Muscle of back (tissue), 11 donors: ENCODE data around the gene TEAD3. TPM values are rescaled to one million over a fixed set of nuclear protein-coding genes. Genes with fewer than 3 reads are reported as not detected.
A peak's percentile ranks its signal among the peaks of the same experiment; 100 is the strongest.
"Not testable (repeated sequence)": the region's sequence is repeated elsewhere in the genome, so short reads cannot be mapped to it uniquely, and the experiment has no call there.

ENCODE experiments used
- DNase-seq, 3 donors: peaks; one replicate each; pipeline versions ENCODE4 v3.0.0 to v3.0.0-alpha.2; 2013
- polyA plus RNA-seq, 10 donors: library from polyadenylated mRNA; unstranded; fragments of 120-200 nt; gene quantifications; one replicate each; pipeline ENCODE4 v1.2.1, GENCODE V29; 2013; ENCODE audit not compliant: insufficient read length in 10 of 10

The TEAD3 gene
- polyA plus RNA-seq, 10 donors: 48.3 to 70.3 (median 53.8) TPM

DNA sequence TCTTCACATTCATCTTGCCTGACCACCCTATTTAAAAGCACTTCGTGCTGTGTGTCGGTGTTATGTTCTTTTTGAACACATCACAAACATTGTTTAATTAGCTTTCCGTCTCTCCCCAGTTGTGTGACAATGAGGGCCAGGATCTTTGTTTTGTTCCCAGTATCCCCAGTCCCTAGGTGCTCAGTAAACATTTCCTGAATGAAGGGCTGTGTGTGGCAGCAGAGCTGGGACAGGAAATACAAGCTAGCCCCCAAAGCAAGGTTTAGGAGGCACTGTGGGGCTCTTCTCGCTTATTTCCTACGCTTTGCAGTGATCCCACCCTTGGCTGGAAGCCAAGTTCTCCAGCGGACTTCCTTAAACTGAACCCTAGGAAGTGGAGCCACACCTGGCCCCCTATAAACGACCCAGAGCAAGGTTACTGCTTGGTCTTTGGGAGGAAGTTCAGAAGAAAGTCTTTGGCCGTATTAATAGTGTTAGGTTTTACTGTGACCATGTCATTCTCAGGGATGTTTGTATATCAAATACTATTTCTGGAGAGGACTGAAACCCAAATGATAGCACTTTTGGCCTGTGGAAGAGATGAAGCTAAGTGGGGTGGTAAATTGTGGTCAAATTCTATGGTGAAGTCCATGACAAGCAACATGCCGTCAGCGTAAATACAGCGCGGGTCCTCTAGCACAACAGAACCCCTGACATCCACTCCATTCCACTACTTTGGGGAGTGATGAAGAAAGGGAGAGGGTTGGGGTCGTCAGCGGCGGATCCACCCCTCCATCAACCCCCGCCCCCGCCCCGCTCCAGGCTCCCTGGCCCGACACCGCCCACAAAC, 45.3 kb downstream of the TEAD3 start:
- no peak for DNase-seq

GRCh38 chr6:35449287-35449881, 47.5 kb downstream of the TEAD3 start:
- peak; percentile 65 to 81 (median 68) for DNase-seq

GRCh38 chr6:35448191-35448590, 48.7 kb downstream of the TEAD3 start:
- no peak for DNase-seq

- no peak for DNase-seq
Observed at GRCh38 chr6:35445691-35446090, 51.2 kb downstream of the TEAD3 start.

DNA sequence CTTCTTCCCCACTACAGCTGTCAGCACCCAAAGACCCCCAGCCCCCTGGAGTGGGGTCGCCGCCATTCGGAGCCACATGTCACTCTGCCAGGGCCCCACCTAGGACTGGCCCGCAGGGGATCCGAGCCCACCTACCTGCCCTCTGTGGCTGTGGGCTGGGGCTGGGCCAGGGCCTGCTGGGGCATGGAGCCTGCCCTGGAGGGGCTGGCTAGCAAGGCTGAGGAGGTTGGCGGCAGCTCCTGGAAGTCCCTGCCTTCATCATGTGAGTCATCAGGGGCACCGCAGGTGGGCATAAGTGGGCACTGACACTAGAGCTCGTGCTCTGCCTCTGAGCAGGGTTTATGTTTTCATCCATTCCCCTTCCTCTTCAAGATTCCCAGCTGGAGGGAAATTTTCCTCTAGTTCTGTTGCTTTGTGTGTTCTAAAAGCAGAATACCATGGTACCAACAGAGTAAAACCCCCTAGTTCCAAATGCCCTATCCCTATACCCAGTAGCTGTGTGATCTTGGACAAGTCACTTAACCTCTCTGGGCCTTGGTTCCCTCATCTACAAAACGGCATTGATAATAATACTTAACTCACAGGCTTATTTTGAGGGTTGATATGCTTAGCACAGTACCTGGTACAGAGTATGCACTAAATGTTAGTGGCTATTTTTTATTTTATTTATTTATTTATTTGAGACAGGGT, 53.4 kb downstream of the TEAD3 start:
- no peak for DNase-seq

DNA sequence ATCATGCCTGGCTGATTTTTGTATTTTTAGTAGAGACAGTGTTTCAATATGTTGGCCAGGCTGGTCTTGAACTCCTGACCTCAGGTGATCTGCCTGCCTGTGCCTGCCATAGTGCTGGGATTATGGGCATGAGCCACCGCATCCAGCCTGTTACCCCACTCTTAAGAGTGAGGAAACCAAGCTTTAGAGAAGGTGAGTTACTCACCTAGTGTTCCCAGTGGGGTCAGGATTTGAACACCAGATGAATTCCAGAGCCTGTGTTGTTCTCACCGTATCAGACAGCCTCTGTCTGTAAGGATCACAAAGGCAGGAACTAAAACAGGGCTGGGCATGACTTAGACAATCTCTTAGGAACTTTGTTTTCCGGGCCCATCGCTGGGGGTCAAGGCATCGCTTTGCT, 54.2 kb downstream of the TEAD3 start:
- DNase-seq: no peak

DNA sequence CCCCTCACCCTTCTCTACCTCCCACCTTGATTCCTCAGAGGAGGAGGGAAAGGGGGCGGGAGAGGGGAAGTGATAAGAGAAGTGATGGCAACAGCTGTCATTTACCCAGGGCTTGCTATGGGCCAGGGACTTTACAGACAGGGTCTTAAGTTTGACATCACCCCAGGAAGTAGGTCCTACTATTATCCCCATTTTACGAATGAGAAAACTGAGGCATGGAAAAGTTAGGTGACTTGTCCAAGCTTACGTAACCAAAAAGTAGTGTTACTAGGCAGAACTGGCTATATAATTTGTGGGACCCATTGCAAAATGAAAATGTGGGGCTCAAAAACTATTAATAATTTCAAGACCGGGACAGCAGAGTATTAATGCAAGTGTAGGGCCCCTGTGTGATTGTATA, 55.2 kb downstream of the TEAD3 start:
- DNase-seq: no peak

DNA sequence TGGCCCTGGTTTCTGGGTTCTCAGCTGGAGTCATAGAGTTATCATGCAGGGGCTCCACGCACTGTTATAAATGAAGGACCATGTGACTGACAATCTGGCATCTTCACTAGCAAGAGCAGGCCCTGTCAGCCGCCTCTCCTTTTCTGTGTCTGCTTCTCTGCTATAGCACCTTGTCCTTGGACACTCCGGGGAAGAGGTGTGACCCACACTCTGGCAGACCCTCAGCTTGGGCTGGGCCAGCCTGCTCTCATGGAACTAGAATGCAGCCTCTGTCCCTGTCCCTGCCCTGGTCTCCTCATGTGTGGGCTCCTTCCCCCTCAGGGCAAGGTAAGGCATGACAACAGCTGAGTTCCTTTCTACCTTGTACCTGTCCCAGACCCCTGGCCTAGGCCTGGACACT, 55.7 kb downstream of the TEAD3 start:
- DNase-seq: no peak

DNA sequence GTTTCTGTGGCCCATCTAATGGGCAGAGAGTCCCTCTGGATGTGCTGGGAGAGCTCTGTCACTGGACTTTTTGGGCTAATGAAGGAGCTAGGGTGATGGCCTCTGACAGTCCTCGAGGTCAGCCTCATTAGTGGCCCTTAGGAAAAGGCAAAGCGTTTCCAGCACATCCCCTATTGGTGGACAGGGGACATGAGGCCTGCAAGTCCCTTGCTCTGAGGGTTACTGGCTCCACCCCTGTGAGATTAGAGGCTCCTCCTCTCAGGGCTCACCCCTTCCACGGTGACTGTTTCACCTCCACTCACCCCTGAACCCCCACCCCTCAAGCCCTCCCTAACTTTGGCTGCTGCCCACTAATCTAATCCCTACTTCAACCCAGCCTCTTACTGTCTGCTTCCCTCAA, 57.6 kb downstream of the TEAD3 start:
- DNase-seq: no peak

GRCh38 chr6:35438378-35439065, 58.4 kb downstream of the TEAD3 start:
- not testable (repeated sequence) for DNase-seq

- DNase-seq: no peak
Observed at GRCh38 chr6:35436071-35436857, 60.6 kb downstream of the TEAD3 start.

- no peak for DNase-seq
Observed at GRCh38 chr6:35435074-35435837, 61.6 kb downstream of the TEAD3 start.

DNA sequence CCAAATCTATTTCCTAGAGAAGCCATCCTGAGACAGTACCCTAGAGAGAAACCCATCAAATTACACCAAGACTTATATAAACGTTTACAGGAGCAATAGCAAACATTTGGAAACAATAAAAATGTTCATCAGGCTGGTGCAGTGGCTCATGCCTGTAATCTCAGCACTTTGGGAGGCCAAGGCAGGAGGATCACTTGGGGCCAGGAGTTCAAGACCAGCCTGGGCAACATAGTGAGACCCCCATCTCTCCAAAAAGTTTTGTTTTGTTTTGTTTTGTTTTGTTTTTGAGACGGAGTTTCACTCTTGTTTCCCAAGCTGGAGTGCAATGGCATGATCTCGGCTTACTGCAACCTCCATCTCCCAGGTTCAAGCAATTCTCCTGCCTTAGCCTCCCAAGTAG, 64.2 kb downstream of the TEAD3 start:
- DNase-seq: not testable (repeated sequence)

- DNase-seq: no peak
Observed at GRCh38 chr6:35432291-35432690, 64.6 kb downstream of the TEAD3 start.

- no peak for DNase-seq
Observed at GRCh38 chr6:35429463-35429862, 67.4 kb downstream of the TEAD3 start.

GRCh38 chr6:35428421-35429149, 68.3 kb downstream of the TEAD3 start:
- no peak for DNase-seq

DNA sequence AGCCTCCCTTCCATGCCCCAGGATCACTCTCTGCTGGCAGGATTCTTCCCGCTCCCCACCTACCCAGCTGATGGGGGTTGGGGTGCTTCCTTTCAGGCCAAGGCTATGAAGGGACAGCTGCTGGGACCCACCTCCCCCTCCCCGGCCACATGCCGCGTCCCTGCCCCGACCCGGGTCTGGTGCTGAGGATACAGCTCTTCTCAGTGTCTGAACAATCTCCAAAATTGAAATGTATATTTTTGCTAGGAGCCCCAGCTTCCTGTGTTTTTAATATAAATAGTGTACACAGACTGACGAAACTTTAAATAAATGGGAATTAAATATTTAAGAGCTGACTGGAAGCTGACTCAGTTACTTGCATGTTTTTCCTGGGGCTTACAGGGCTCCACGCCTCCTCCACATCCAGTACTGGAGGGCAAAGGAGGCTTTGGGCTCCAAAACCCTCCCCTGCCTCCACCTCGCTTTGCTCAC, 69.0 kb downstream of the TEAD3 start:
- DNase-seq: peak in 1 of 3 donors; percentile 70

GRCh38 chr6:35427435-35427834, 69.4 kb downstream of the TEAD3 start:
- no peak for DNase-seq

DNA sequence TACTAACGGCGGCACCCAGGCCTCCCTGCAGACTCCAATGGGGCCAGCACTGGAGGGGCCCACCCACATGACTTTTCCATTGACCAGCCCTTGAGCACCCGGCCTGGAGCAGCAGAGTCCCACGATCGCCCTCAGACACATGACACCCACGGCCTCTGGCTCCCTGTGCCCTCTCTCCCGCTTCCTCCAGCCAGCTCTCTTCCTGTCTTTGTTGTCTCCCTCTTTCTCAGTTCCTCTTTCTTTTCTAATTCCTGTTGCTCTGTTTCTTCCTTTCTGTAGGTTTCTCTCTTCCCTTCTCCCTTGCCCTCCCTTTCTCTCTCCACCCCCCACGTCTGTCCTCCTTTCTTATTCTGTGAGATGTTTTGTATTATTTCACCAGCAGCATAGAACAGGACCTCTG, 70.8 kb downstream of the TEAD3 start:
- no peak for DNase-seq

- DNase-seq: peak in 1 of 3 donors; percentile 91
Observed at GRCh38 chr6:35425284-35425683, 71.6 kb downstream of the TEAD3 start.
